ENCODE measurements around the gene SMIM22.

GRCh38 chr16:4766875-4767628 lies 28.1 kb upstream of the SMIM22 start, which contains the start of gene ZNF500:
- TF ChIP-seq EZH2 (IDR thresholded peaks at IDR 0.05; ENCODE audit: borderline replicate concordance, low read depth, low read length, poor library complexity, severe bottlenecking), result no peak
- TF ChIP-seq, protein P1, sequence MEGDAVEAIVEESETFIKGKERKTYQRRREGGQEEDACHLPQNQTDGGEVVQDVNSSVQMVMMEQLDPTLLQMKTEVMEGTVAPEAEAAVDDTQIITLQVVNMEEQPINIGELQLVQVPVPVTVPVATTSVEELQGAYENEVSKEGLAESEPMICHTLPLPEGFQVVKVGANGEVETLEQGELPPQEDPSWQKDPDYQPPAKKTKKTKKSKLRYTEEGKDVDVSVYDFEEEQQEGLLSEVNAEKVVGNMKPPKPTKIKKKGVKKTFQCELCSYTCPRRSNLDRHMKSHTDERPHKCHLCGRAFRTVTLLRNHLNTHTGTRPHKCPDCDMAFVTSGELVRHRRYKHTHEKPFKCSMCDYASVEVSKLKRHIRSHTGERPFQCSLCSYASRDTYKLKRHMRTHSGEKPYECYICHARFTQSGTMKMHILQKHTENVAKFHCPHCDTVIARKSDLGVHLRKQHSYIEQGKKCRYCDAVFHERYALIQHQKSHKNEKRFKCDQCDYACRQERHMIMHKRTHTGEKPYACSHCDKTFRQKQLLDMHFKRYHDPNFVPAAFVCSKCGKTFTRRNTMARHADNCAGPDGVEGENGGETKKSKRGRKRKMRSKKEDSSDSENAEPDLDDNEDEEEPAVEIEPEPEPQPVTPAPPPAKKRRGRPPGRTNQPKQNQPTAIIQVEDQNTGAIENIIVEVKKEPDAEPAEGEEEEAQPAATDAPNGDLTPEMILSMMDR (conservative IDR thresholded peaks at IDR 0.05; ENCODE audit: low read depth, low read length), result no peak

Measured in A673 (cell line).